VCaP (cell line): Measurements from ENCODE around the gene FLT1.

ENCODE experiments used
- H3K27ac ChIP-seq: fragments of 450-650 bp; 2 replicates; pipeline ENCODE4 v1.5.1; 2017
- CTCF ChIP-seq: fragments of 450-650 bp; conservative IDR thresholded peaks from 2 replicates; pipeline ENCODE4 v1.5.1; 2017; ENCODE audit warnings: mild to moderate bottlenecking, moderate library complexity

The FLT1 gene

GRCh38 chr13:28447989-28448388 is 46.9 kb downstream of the FLT1 start:
- no peak for TF ChIP-seq CTCF
- no peak overlapping the region for H3K27ac ChIP-seq

DNA sequence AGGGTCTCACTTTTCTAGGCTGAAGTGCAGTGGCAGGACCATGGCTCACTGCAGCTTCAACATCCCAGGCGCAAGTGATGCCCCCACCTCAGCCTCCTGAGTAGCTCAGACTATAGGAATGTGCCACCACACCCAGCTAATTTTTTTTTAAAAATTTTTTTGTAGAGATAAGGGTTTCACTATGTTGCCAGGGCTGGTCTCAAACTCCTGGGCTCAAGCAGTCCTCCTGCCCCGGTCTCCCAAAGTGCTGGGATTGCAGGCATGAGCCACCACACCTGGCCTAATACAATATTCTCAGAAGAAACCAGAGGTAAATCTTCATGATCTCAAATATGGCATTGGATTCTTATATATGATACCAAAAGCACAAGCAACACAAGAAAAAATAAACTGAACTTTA is 47.7 kb downstream of the FLT1 start:
- no peak for TF ChIP-seq CTCF

DNA sequence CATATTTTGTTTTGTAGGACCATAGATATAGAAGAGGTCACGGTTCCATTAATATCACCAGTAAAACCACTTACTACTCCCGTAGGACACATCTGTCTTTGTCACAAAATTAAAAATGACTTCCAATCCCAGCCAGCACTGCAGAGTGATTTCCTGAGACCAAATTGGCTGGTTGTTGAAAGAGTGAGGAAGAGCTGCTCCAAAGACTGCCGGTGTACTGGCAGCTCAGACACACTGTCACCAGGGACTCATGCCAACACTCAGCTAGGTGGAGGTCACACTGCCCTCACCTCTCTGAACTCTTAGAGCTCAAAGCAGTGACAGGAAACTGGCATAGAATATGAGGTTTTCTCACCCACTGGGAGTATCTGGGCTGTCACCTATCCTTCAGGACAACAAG is 52.1 kb downstream of the FLT1 start:
- TF ChIP-seq CTCF = no peak
- H3K27ac ChIP-seq = no peak overlapping the region

More for the DNA sequence above, 47.7 kb downstream of the FLT1 start:
- no peak overlapping the region for H3K27ac ChIP-seq

DNA sequence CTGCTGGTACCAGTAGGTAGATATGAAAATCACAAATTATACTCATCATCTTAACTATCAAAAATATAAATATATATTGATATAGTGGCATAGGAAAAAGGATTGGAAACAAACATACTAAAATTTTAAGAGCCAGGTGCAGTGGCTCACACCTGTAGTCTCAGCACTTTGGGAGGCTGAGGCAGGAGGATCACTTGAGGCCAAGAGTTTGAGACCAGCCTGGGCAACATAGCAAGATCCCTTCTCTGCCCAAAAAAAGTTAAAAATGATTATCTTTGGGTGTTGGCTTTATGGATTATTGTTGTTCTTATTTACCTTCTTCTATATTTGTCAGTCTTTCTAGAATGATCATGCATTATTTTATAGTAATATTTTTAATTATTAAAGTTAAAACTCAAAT is 53.4 kb downstream of the FLT1 start:
- no peak overlapping the region for H3K27ac ChIP-seq

GRCh38 chr13:28440774-28441504 is 54.0 kb downstream of the FLT1 start:
- H3K27ac ChIP-seq = no peak overlapping the region

More for the DNA sequence above, 53.4 kb downstream of the FLT1 start:
- TF ChIP-seq CTCF = no peak

DNA sequence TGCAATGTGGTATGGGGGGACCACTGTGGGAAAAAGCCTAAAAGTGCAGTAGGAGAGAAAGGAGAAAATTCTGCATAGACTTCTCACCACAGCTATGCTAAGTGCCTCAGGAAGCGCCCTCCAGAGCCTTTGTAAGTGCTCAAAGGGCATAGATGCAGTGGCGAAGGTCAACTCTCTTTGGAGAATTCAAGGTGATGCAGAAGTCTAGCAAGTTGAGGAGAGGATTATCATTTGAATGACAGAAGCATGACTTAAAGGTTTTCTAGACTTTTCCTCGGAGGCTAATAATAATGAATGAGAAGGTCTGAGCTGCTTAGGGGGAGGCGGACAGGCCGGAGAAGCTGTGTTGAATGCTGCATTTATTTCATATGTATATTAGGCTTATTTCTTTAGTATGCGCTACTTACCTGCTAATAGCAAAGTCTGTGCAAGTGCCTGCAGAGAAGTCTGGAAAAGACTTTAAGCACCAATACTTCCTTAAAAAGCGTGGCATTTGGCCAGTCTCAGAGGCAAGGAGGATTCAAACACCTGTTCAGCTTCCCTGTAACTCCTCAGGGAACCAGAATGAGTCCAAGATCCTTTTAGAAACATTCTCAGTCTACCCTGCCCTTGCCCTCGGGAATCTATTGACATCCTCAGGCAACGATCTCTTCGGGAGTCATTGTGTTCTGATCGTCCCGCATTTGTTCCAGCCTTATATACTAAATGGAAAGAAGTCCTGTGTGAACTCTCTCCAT is 56.2 kb downstream of the FLT1 start:
- TF ChIP-seq CTCF = no peak
- H3K27ac ChIP-seq = no peak overlapping the region

More at GRCh38 chr13:28440774-28441504, 54.0 kb downstream of the FLT1 start:
- TF ChIP-seq CTCF = no peak

GRCh38 chr13:28438067-28438466 is 56.9 kb downstream of the FLT1 start:
- no peak overlapping the region for H3K27ac ChIP-seq
- no peak for TF ChIP-seq CTCF
